ENCODE data around the gene MAP2K7.

- TF ChIP-seq ZFX (IDR thresholded peaks at IDR 0.05), result no peak
- TF ChIP-seq CTCF (IDR thresholded peaks at IDR 0.05 in 2 of 3, conservative IDR thresholded peaks at IDR 0.05 in 1 of 3; ENCODE audit: borderline replicate concordance in 1 of 3, insufficient read depth in 1 of 3, low read depth in 2 of 3, low read length in 2 of 3), result no peak
- TF ChIP-seq ZNF274 (IDR thresholded peaks at IDR 0.05; ENCODE audit: low read depth, low read length), result no peak
- no peak for TF ChIP-seq POLR2AphosphoS5 (IDR thresholded peaks at IDR 0.05; ENCODE audit: low read depth, low read length)
- TF ChIP-seq EZH2phosphoT487 (IDR thresholded peaks at IDR 0.05; ENCODE audit: borderline replicate concordance), result no peak
- no peak for TF ChIP-seq CEBPB (IDR thresholded peaks at IDR 0.05; ENCODE audit: low read depth)
- TF ChIP-seq CBX3 (IDR thresholded peaks at IDR 0.05; ENCODE audit: low read depth), result no peak
- no peak for TF ChIP-seq POLR2A (IDR thresholded peaks at IDR 0.05; ENCODE audit: borderline replicate concordance, extremely low read depth, insufficient read depth, insufficient read length)
- TF ChIP-seq EZH2 (IDR thresholded peaks at IDR 0.05), result no peak
- no peak for TF ChIP-seq TCF7L2 (IDR thresholded peaks at IDR 0.05; ENCODE audit: borderline replicate concordance, extremely low read depth, insufficient read depth, insufficient read length)
Measured at GRCh38 chr19:7873304-7874075, 30.2 kb upstream of the MAP2K7 start.

All from HCT116 (cell line).